ENCODE data around the gene TESK1. TPM values are rescaled to one million over a fixed set of nuclear protein-coding genes. Genes with fewer than 3 reads are reported as not detected.

TESK1 gene
- total RNA-seq, 1 experiment from 2014 or later: 20.4 TPM

DNA sequence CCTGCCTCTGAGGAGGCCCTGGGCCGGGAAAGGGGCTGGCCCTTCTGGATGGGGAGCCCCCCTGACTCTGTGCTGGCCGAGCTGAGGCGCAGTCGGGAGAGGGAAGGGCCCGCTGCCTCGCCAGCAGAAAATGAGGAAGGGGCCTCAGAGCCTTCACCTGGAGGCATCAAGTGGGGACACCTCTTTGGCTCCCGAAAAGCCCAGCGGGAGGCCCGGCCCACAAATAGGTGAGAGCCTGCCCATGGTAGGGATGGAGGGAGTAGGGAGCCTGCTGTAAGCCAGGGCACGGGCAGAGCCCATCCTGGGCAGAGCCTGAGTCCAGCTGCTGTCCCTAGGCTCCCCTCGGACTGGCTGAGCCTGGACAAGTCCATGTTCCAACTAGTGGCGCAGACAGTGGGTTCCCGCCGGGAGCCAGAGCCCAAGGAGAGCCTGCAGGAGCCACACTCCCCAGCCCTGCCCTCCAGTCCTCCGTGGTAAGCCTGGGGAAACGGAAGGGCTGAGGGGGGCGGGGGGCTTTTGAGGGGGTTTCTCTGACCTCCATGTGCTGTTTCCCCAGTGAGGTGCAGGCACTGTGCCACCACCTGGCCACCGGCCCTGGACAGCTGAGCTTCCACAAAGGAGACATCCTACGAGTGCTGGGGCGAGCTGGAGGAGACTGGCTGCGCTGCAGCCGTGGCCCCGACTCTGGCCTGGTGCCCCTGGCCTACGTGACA, 44.3 kb upstream of the TESK1 start:
- H3K4me3 Mint-ChIP-seq: no peak overlapping the region
- peaks cover 9% of the 10 kb centered on the region for H3K4me1 Mint-ChIP-seq
- H3K36me3 Mint-ChIP-seq: no peaks in the 10 kb centered on the region
- CTCF ChIA-PET: interaction anchor here (0.9 to 1.9 kb wide), 2 partner anchors 9 to 50 kb away, joined by 3 to 4 read pairs; no protein-coding TSS in a partner anchor
- POLR2A ChIA-PET: no interaction called here
- H3K9me3 Mint-ChIP-seq: no peaks in the 10 kb centered on the region
- no peak overlapping the region for H3K27ac Mint-ChIP-seq
- ATAC-seq: no peak
- no peaks in the 10 kb centered on the region; the same call in 1 of the 2 replicates for H3K27me3 Mint-ChIP-seq (ENCODE audit: low read depth)
- TF ChIP-seq, protein P1, sequence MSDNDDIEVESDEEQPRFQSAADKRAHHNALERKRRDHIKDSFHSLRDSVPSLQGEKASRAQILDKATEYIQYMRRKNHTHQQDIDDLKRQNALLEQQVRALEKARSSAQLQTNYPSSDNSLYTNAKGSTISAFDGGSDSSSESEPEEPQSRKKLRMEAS (CRISPR knock-in tag; IDR thresholded peaks at IDR 0.05): no peak
- TF ChIP-seq, protein P2, sequence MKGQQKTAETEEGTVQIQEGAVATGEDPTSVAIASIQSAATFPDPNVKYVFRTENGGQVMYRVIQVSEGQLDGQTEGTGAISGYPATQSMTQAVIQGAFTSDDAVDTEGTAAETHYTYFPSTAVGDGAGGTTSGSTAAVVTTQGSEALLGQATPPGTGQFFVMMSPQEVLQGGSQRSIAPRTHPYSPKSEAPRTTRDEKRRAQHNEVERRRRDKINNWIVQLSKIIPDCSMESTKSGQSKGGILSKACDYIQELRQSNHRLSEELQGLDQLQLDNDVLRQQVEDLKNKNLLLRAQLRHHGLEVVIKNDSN (CRISPR knock-in tag; IDR thresholded peaks at IDR 0.05): no peak
- TF ChIP-seq FOXP1 (CRISPR knock-in tag; IDR thresholded peaks at IDR 0.05; ENCODE audit: borderline replicate concordance) (no peak), ETV6 (CRISPR knock-in tag; IDR thresholded peaks at IDR 0.05) (no peak), NFE2L1 (CRISPR knock-in tag; IDR thresholded peaks at IDR 0.05) (no peak), TEAD4 (CRISPR knock-in tag; IDR thresholded peaks at IDR 0.05) (no peak)
- DNase-seq (ENCODE audit: low spot score): no peak

DNA sequence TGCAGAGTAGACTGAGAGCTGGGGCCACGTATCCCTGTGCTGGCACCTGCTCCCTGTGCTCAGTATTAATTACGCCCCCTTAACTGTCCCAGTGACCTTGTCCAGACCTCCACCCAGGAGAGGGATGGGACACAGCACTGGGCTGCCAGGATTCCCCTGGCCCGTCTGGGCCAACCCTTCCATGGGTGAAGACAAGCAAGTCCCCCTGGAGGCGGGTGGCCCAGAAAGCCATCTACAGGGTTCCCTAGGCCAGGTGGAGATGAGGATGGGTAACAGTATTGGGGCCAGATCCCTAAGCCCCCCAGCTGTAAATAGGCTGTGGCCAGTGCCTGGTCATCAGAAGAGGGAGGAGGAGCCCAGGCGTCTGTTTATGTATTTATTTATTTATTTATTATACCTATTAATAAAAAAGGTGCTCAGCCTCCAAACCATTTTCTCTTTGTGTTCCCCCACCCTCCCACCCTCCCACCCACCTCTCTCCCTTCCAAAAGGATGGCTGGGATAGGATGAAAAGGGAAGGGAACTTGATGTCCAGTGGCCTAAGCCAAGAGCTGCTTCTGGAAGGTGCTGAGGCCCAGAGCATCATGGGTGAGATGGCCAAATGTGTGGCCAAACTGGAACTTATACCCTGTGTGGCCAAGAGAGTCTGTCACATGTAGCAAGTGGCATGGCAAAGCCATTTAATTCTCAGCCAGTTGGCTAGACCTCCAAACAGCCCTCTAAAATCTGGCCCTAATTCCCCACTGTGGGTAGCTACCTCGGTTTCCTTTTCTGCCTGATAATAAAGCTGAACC, 43.4 kb upstream of the TESK1 start:
- ATAC-seq (no peak), DNase-seq (ENCODE audit: low spot score) (no peak)
- H3K9me3 Mint-ChIP-seq: no peaks in the 10 kb centered on the region
- no peak overlapping the region for H3K4me3 Mint-ChIP-seq
- POLR2A ChIA-PET: no interaction called here
- CTCF ChIA-PET: interaction anchor here (2.3 to 5.0 kb wide), 2 partner anchors 8 to 42 kb away, joined by 9 to 29 read pairs; no protein-coding TSS in a partner anchor
- H3K36me3 Mint-ChIP-seq: no peaks in the 10 kb centered on the region
- H3K27me3 Mint-ChIP-seq (ENCODE audit: low read depth): no peaks in the 10 kb centered on the region; the same call in 1 of the 2 replicates
- peaks cover 9% of the 10 kb centered on the region for H3K4me1 Mint-ChIP-seq
- H3K27ac Mint-ChIP-seq: no peak overlapping the region
- TF ChIP-seq GRHL2 (CRISPR knock-in tag; IDR thresholded peaks at IDR 0.05; ENCODE audit: insufficient replicate concordance, severe bottlenecking) (no peak), PRRX2 (CRISPR knock-in tag; IDR thresholded peaks at IDR 0.05) (no peak), TEAD4 (CRISPR knock-in tag; IDR thresholded peaks at IDR 0.05) (no peak), JAZF1 (CRISPR knock-in tag; IDR thresholded peaks at IDR 0.05) (no peak), RORB (CRISPR knock-in tag; IDR thresholded peaks at IDR 0.05) (no peak), NR1H2 (CRISPR knock-in tag; IDR thresholded peaks at IDR 0.05) (no peak), ZBTB21 (CRISPR knock-in tag; IDR thresholded peaks at IDR 0.05; ENCODE audit: borderline replicate concordance) (no peak), KAT7 (CRISPR knock-in tag; IDR thresholded peaks at IDR 0.05; ENCODE audit: borderline replicate concordance) (no peak), TCF7 (CRISPR knock-in tag; IDR thresholded peaks at IDR 0.05; ENCODE audit: low read depth) (no peak), ZNF219 (CRISPR knock-in tag; IDR thresholded peaks at IDR 0.05; ENCODE audit: borderline replicate concordance) (no peak), NR2C2 (CRISPR knock-in tag; IDR thresholded peaks at IDR 0.05) (no peak)
- TF ChIP-seq, protein P3, sequence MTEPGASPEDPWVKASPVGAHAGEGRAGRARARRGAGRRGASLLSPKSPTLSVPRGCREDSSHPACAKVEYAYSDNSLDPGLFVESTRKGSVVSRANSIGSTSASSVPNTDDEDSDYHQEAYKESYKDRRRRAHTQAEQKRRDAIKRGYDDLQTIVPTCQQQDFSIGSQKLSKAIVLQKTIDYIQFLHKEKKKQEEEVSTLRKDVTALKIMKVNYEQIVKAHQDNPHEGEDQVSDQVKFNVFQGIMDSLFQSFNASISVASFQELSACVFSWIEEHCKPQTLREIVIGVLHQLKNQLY (CRISPR knock-in tag; IDR thresholded peaks at IDR 0.05): no peak
- TF ChIP-seq, protein P4, sequence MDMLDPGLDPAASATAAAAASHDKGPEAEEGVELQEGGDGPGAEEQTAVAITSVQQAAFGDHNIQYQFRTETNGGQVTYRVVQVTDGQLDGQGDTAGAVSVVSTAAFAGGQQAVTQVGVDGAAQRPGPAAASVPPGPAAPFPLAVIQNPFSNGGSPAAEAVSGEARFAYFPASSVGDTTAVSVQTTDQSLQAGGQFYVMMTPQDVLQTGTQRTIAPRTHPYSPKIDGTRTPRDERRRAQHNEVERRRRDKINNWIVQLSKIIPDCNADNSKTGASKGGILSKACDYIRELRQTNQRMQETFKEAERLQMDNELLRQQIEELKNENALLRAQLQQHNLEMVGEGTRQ (CRISPR knock-in tag; IDR thresholded peaks at IDR 0.05): no peak
- TF ChIP-seq, protein P5, sequence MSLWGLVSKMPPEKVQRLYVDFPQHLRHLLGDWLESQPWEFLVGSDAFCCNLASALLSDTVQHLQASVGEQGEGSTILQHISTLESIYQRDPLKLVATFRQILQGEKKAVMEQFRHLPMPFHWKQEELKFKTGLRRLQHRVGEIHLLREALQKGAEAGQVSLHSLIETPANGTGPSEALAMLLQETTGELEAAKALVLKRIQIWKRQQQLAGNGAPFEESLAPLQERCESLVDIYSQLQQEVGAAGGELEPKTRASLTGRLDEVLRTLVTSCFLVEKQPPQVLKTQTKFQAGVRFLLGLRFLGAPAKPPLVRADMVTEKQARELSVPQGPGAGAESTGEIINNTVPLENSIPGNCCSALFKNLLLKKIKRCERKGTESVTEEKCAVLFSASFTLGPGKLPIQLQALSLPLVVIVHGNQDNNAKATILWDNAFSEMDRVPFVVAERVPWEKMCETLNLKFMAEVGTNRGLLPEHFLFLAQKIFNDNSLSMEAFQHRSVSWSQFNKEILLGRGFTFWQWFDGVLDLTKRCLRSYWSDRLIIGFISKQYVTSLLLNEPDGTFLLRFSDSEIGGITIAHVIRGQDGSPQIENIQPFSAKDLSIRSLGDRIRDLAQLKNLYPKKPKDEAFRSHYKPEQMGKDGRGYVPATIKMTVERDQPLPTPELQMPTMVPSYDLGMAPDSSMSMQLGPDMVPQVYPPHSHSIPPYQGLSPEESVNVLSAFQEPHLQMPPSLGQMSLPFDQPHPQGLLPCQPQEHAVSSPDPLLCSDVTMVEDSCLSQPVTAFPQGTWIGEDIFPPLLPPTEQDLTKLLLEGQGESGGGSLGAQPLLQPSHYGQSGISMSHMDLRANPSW (CRISPR knock-in tag; conservative IDR thresholded peaks at IDR 0.05; ENCODE audit: low read depth): no peak
- TF ChIP-seq, protein P2 (CRISPR knock-in tag; IDR thresholded peaks at IDR 0.05): no peak
- TF ChIP-seq, protein P6, sequence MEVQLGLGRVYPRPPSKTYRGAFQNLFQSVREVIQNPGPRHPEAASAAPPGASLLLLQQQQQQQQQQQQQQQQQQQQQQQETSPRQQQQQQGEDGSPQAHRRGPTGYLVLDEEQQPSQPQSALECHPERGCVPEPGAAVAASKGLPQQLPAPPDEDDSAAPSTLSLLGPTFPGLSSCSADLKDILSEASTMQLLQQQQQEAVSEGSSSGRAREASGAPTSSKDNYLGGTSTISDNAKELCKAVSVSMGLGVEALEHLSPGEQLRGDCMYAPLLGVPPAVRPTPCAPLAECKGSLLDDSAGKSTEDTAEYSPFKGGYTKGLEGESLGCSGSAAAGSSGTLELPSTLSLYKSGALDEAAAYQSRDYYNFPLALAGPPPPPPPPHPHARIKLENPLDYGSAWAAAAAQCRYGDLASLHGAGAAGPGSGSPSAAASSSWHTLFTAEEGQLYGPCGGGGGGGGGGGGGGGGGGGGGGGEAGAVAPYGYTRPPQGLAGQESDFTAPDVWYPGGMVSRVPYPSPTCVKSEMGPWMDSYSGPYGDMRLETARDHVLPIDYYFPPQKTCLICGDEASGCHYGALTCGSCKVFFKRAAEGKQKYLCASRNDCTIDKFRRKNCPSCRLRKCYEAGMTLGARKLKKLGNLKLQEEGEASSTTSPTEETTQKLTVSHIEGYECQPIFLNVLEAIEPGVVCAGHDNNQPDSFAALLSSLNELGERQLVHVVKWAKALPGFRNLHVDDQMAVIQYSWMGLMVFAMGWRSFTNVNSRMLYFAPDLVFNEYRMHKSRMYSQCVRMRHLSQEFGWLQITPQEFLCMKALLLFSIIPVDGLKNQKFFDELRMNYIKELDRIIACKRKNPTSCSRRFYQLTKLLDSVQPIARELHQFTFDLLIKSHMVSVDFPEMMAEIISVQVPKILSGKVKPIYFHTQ (CRISPR knock-in tag; IDR thresholded peaks at IDR 0.05): no peak
- TF ChIP-seq, protein P7, sequence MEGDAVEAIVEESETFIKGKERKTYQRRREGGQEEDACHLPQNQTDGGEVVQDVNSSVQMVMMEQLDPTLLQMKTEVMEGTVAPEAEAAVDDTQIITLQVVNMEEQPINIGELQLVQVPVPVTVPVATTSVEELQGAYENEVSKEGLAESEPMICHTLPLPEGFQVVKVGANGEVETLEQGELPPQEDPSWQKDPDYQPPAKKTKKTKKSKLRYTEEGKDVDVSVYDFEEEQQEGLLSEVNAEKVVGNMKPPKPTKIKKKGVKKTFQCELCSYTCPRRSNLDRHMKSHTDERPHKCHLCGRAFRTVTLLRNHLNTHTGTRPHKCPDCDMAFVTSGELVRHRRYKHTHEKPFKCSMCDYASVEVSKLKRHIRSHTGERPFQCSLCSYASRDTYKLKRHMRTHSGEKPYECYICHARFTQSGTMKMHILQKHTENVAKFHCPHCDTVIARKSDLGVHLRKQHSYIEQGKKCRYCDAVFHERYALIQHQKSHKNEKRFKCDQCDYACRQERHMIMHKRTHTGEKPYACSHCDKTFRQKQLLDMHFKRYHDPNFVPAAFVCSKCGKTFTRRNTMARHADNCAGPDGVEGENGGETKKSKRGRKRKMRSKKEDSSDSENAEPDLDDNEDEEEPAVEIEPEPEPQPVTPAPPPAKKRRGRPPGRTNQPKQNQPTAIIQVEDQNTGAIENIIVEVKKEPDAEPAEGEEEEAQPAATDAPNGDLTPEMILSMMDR (IDR thresholded peaks at IDR 0.05): no peak
